Measurements from ENCODE around the gene TRIM37.
"Not testable (repeated sequence)": the region's sequence is repeated elsewhere in the genome, so short reads cannot be mapped to it uniquely, and the experiment has no call there.

The TRIM37 gene

DNA sequence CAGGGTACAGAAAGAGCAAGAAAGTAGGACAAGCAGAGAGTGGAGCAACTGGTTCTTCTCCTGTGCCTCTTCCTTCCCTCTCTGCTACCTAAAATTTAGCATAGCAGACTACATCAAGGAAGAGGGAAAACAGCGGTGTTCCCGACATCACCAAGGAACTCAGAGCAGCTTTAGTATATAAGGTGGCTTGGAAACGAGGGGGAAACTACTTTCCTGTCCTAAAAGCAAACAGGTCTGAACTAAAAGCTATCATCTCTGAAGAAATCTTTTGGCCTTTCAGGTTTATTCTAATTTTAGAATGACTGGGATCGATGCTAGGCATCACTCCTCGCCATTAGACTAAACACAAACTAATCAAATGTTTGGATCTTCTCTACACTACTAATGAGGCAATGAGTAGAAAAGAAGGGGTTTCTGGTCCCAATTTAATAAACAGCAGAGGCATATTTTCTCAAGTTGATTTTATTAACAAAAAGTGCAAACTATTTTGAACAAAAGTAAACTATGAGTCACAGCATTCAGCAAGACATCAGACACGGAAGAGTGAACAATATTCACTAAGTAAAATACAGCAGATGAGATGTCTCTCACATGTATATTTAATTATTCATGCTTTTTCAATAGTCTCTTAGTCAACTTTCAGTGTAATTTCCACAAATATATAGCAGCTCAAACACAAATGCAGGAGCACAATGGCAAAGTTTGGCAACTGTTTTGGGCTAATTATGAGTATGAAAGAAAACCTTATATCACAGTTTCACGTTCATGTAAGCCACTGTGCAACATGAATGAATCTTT, 108.7 kb downstream of the TRIM37 start:
- DNase-seq (ENCODE audit: low read depth in 2 of 2, low spot score in 1 of 2), result no peak

DNA sequence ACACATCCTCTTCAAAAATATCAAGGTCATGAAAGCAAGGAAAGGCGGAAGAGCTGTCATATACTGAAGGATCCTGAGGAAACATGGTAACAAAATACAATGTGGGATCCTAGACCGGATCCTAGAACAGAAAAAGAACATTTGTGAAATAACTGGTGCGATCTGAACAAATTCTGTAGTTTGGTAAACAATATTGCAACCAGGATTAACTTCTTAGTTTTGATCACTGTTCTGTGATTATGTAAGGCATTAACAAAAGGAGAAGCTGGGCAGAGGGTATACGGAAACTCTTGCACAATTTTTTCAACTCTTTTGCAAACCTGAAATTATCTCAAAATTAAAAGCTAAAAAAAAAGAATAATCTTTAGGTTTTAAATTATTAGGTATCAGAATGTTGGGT, 109.7 kb downstream of the TRIM37 start:
- no peak for DNase-seq (ENCODE audit: low read depth in 2 of 2, low spot score in 1 of 2)

DNA sequence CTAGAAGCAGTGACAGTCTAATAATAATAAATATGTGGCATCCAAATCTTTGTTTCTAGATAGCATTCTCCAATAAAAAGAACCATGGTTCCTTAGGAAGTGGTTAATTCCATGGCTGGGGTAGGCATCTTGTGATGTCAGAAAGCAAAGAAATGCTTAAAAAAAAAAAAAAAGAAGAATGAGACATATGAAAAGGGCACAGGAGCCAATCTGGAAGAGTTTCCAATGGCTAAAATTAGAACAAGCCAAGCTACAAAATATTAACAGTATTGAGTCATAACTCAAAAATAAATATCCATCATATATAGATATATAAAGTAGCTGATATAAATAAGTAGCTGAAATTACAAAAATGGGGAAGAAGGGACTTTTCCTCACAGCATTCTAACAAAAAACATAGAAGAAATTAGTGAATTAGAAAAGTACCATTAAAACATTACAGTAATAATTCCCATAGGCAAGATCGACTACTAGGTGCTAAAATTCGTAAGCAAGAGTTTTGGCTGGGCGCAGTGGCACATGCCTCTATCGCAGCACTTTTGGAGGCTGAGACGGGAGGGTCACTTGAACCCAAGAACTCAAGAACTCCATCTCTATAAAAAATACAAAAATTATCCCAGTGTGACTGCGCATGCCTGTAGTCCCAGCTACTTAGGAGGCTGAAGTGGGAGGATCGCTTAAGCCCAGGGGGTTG, 111.3 kb downstream of the TRIM37 start:
- DNase-seq (ENCODE audit: low read depth in 2 of 2, low spot score in 1 of 2), result no peak

DNA sequence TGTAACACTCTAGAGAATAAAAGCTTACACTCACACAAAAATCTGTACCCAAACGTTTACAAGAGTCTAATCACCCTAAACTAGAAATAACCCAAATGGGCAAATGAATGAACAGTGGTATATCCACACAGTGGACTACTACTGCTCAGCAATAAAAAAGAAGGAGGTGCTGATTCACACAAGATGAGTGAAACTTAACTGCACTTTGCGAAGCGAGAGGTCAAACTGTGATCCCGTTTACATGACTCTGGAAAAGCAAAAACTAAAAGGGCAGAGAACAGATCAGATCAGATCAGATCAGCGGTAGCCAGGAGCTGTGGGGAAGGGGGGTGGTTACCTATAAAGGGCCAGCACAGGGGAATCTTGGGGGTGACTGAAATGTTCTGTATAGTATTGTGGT, 113.4 kb downstream of the TRIM37 start:
- DNase-seq (ENCODE audit: low read depth in 2 of 2, low spot score in 1 of 2), result no peak

DNA sequence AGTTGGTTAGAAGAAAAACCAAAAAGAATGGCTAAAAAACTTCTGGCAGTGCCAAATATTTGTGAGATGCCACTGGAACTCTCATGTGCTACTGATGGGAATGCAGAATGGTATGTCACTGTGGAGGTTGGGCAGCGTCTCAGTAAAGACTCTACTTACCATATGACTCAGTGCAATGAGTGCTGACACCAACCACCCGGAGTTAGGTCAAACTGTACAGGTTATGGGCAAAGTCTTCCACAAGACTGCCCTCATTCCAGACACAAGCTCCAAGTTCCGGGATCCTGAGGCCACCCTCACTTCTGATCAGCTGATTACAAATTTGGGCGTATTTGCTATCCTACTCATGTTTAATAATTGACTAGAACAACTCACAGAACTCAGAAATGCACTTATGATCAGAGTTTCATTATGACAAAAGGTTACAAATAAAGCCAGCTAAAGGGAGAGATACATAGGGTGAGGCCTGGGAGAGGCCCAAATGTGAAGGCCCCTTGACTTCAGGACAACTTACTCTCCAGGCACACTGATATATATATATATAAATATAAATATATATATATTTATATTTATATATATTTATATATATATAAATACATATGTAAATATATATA, 114.9 kb downstream of the TRIM37 start:
- no peak for DNase-seq (ENCODE audit: low read depth in 2 of 2, low spot score in 1 of 2)

DNA sequence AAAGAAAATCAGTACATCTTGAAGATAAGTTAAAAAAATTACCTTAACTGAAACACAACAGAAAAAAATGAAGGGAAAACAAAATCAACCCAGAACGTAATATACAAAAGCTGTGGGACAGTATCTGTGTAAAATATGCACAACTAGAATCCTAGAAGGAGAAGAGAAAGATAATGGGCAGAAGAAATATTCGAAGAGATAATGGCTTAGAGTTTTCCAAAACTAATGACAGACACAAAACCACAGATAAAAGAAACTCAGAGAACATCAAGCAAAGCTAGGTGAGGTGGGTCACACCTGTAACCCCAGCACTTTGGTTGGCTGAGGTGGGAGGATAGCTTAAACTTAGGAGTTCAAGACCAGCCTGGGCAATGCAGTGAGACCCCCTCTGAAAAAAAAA, 117.1 kb downstream of the TRIM37 start:
- no peak for DNase-seq (ENCODE audit: low read depth in 2 of 2, low spot score in 1 of 2)

DNA sequence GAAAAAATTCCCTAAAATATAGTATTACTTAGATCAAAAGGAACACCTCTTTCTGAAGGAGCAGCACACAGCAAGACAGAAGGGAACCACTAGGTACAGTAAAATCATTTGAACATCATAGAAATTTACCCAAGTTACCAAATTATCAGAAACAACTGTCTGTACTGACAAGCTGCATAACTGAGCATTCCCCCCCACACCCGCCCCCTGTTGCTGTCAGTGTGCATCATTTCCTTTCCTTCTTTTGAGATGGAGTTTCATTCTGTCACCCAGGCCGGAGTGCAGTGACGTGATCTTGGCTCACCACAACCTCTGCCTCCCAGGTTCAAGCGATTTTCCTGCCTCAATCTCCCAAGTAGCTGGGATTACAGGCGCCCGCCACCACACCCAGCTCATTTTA, 120.7 kb downstream of the TRIM37 start:
- DNase-seq (ENCODE audit: low read depth in 2 of 2, low spot score in 1 of 2), result no peak

DNA sequence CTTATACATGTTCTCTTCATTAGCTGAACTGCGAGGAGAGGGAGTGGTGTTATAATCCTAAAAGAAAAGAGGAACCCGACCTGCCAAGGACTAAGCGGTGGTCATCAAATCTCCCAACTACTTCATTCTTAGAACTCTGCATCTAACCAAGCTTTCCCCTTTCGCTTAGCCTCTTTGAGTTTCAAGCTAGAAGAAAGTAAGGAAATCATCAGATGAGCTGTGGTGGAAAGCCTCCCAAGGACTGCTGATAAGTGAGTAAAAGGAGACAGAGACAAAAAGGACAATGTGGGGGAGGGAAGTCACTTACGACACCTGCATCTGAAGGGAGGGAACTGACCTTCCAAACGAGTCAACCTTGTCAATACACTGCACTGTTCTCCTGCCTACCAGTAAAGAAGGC, 121.3 kb downstream of the TRIM37 start:
- DNase-seq (ENCODE audit: low read depth in 2 of 2, low spot score in 1 of 2), result no peak

DNA sequence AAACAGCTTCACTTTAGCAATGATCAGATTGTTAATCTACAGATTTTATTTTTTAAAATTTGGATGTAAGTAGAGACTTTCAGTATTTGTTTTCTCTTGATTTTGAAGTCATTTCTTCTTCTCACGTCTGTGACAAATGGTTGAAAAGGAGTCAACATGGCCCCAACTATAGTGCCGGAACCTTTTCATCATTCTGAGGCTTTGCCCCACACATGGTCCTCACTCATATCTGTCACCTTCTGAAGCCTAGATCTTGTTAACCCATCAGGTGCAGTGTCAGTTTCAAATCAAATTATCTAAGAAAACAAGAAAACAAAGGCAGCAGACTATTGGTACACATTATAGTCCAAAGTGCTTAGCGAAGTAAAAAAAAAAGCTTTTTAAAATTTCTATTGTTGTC, 124.1 kb downstream of the TRIM37 start:
- no peak for DNase-seq (ENCODE audit: low read depth in 2 of 2, low spot score in 1 of 2)

DNA sequence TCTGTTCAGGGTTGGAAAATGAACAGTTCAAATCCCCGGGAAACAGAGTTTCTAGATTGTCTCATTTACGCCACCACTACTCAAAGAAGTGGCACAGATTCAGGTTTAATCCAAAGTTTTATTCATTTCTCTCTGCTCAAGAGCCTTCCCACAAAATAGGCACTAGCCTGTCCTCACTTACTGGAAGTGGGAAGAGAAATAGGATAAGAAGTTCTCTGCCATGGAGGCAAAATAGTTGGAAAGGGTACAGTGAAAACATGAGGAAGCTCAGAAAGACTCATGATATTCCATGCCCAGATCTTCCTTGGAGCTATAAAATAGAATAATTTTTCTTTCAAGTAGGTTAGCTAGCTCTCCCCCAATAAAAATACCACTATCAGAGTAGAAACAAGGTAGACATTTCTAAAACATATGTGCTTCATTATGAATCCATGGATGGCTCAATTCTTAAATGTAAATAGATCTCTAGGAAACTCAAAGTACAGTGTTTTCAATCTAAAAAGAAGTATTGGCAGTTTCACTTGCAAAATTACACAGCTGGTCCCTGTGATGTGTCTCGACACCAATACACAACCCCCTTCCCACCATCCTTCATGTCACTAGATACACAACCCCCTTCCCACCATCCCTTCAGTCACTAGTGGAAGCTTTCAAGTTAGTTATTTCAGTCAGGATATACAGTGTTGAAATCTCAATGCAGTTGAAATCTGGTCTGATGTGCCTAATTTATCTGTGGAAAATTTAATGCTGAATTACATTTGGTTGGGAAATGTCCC, 125.8 kb downstream of the TRIM37 start:
- no peak for DNase-seq (ENCODE audit: low read depth in 2 of 2, low spot score in 1 of 2)

DNA sequence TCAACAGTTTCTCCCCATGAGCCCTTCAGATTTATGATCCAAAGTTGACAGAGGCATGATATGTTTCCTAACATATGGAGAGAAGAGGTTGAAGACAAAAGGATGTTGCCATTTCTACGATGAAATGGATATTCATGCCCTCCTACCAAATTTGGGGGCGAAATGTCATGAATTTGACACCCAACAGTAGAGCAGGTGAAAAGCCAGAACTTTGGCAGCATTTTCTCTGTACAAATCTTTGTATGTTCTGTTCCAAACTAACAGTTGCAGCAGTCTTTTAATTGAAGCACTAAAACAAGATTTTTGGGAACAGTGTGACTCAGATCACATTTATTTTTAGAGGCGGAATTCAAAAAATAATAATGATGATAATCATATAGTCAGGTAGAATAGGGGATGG, 130.1 kb downstream of the TRIM37 start:
- DNase-seq (ENCODE audit: low read depth in 2 of 2, low spot score in 1 of 2), result no peak

DNA sequence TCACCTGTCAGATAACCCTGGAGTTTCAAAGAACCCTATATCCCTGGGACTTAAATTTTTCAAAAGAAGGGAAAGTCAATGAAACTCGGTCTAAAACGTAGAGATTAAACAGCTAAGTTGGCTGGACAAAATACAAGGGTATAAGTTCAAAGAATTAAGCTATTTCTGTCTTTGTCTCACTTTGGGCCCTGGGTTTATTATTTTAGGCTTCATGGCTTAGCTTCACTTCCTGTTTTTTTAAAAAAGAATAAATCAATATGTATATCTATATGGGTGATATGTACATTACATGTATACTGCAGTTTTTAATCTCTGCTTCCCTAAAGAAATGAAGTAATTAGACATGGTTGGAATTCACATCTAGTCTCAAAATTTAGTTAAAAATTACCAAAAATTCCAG, 132.3 kb downstream of the TRIM37 start:
- no peak for DNase-seq (ENCODE audit: low read depth in 2 of 2, low spot score in 1 of 2)

DNA sequence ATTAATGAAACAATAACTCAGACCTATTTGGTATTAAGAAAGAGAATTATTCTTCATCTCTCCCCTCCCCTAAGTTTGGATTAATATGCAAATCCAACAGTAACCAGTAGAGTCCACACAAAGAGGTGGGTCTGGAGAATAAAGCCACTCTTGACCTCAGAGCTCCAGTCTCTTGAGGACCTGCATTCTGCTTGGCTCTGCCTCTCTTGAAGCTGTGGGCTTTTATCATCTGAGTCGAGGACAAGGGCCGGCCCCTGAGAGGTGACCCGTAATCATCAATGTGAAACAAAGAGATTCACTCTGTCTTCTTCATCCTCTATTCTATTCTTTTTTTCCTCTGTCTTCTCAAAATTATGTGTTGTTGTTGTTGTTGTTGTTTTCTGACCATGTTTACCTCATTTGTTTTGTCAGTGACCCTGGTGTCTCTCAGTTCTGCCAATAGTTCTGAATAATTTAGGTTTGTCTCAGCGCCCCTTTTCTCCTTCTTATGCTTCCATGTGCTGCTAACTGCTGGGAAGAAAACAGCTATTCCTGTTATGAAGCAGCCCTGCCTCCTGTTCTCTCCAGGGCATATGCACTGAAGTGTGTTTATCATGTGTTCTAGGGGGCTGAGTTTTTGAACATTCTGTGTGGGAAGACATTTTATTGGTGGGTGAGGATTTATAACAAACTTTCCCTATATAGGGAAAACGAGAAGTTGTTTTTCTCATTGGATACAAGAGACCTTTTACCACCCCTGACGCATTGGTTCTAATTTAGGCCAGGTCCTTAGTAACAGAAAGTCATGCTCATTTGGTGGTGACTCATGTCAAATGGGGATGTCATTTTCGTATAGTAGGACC, 135.8 kb downstream of the TRIM37 start:
- DNase-seq (ENCODE audit: low read depth in 2 of 2, low spot score in 1 of 2), result no peak

DNA sequence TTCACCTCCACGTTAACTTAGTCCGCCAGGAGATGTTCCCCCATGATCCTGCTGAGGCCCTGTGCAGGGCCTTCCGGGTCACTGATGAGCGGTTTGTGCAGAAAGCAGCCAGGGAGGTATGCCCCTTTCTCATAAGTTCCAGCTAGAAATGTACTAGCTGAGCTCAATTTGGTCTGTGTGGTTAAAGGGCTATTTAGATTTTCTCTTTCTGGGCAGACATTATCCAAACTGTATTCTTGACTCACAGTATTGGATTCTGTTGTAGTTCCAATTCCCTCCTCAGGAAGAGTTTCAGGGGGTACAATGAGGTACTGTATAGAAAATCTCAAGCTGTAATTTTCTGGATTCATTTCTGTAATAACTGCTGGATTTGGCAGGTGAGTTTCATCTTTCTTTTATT, 137.1 kb downstream of the TRIM37 start:
- no peak for DNase-seq (ENCODE audit: low read depth in 2 of 2, low spot score in 1 of 2)

DNA sequence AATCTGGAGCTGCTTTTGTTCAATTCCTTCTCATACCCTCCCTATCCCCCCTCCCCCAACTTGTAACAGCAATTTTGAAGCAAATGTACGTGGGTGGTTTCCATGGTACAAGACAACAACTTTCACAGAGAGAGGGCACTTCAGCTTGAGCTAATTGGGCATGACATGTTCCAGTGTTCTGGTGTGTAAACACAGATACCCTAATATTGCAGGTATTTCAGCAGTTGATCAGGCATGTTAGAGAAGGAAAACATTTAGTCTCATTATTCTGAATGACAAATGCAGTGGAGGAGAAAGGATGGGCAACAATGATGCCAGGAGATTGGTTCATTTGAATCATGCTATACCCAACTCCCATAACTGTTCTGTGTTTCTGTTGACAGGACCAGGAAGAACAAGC, 137.5 kb downstream of the TRIM37 start:
- DNase-seq (ENCODE audit: low read depth in 2 of 2, low spot score in 1 of 2), result no peak

DNA sequence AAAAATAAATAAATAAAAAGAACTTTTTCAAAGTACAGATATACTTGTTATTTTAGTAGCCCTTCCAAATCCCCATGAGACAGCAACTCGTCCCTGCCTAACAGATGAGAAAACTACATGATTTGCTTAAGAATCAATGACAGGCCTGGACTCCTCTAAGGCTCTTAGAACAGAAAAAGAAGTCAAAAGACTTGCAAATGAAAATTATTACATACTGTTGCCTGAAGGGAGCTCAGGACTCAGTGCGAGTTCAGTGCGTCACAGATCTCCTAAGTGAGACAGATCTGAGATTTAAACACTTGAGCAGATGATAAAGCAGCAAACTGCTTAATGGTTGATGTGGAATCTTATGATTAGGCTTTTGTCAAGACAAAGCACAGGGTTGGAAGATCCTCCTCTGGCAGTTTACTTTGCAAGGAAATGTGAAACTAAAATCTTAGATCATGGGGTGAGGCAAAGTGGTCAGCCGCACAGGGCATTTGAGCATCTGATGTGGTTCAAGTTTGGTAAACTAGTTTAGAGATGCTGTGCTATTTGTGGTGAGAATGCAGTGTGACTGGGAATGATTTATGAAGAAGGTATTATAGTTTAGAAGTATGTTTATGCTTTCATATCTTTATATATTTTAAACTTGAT, 138.1 kb downstream of the TRIM37 start:
- no peak for DNase-seq (ENCODE audit: low read depth in 2 of 2, low spot score in 1 of 2)

DNA sequence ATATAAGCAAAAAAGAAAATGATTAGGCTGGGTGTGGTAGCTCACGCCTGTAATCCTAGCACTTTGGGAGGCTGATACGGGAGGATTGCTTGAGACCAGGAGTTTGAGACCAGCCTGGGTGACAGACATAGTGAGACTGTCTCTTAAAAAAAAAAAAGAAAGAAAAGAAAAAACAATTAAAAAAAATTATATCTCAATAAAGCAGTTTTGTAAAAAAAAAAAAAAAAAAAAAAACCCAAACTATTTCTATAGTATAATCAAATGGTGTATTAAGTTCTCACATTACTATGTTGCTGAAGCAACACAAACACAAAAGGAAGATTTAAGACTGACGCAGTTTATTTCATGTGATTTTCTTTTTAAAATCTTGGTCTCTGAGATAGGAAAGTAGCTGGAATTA, 140.5 kb downstream of the TRIM37 start:
- DNase-seq (ENCODE audit: low read depth in 2 of 2, low spot score in 1 of 2), result no peak

DNA sequence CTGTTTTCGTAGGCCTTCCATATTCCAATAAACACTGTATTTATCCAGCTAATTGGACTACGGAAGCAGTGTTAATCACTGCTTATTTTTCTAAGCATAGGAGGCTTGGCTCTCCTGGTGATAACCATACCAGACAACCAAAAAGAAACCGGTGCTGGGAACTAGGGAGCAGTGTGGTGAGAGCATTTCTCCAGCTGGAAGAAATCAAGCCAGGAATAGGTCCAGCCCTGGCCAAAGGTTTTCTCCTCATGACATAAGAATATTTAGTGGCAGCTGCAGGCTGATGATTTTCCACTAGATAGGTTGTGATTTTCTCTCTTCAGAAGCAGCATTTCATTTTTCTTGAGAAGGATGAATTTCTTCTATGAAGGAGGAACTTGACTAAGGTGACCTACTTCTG, 141.5 kb downstream of the TRIM37 start:
- DNase-seq (ENCODE audit: low read depth in 2 of 2, low spot score in 1 of 2), result no peak

DNA sequence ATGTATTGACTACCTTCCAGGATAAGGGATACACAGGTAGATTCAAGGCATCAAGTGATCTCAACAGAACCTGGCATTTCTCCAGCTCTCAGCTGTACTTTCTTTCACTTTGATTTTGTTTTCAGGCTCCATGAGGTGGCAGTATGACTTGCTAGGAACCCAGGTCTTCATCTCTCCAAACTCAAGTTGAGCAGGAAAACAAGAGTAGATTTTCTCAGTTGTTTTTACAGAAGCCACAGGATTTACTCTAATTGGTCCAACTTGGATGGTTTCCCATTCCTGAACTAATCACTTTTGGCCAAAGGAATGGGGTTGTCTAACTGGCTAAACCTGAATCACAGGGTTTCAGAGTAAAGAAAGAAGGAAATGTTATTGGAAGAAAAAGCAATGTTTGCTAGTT, 146.6 kb downstream of the TRIM37 start:
- DNase-seq (ENCODE audit: low read depth in 2 of 2, low spot score in 1 of 2), result no peak

DNA sequence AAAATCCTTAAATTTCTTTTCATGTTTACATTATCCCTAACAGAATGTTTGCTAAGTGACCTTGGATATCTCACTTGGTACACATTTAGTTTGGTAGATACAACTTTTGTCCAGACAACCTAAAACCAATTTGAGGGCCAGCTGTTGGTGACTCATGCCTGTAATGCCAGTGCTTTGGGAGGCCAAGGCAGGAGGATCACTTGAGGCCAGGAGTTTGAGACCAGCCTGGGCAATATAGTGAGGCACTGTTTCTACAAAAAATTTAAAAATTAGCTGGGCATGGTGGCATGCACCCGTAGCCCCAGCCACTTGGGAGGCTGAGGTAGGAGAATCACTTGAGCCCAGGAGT, 149.0 kb downstream of the TRIM37 start:
- not testable (repeated sequence) for DNase-seq (ENCODE audit: low read depth in 2 of 2, low spot score in 1 of 2)
